IMR-90 (cell line): ENCODE results near the gene ADCY9.

Experiments used
- ELK1 ChIP-seq: fragments of 150-350 bp; IDR thresholded peaks from 2 replicates; pipeline ENCODE4 v1.6.1; 2016; ENCODE audit warnings: low read depth, mild to moderate bottlenecking, low read length, moderate library complexity, borderline replicate concordance
- RAD21 ChIP-seq: IDR thresholded peaks from 2 replicates; pipeline ENCODE4 v1.6.1; 2012; ENCODE audit warnings: low read length, improper control_type of control experiment
- SMC3 ChIP-seq: fragments of 150-350 bp; IDR thresholded peaks from 2 replicates; pipeline ENCODE4 v1.6.1; 2016; ENCODE audit warnings: low read depth, mild to moderate bottlenecking, antibody characterized with exemption, low read length, moderate library complexity

- TF ChIP-seq ELK1 (no peak), RAD21 (no peak), SMC3 (no peak)
These were observed 7.5 kb upstream of the ADCY9 start for GRCh38 chr16:4123616-4124300.
